Measurements from ENCODE around the gene APOL3. TPM values are rescaled to one million over a fixed set of nuclear protein-coding genes. Genes with fewer than 3 reads are reported as not detected.
"Not testable (repeated sequence)": the region's sequence is repeated elsewhere in the genome, so short reads cannot be mapped to it uniquely, and the experiment has no call there.

The APOL3 gene
- total and polyA plus RNA-seq, 2 of the 13 experiments (the other 11 are each of a cell fraction or from before 2014, with no cell fraction given), result 3.8 to 5.4 TPM

DNA sequence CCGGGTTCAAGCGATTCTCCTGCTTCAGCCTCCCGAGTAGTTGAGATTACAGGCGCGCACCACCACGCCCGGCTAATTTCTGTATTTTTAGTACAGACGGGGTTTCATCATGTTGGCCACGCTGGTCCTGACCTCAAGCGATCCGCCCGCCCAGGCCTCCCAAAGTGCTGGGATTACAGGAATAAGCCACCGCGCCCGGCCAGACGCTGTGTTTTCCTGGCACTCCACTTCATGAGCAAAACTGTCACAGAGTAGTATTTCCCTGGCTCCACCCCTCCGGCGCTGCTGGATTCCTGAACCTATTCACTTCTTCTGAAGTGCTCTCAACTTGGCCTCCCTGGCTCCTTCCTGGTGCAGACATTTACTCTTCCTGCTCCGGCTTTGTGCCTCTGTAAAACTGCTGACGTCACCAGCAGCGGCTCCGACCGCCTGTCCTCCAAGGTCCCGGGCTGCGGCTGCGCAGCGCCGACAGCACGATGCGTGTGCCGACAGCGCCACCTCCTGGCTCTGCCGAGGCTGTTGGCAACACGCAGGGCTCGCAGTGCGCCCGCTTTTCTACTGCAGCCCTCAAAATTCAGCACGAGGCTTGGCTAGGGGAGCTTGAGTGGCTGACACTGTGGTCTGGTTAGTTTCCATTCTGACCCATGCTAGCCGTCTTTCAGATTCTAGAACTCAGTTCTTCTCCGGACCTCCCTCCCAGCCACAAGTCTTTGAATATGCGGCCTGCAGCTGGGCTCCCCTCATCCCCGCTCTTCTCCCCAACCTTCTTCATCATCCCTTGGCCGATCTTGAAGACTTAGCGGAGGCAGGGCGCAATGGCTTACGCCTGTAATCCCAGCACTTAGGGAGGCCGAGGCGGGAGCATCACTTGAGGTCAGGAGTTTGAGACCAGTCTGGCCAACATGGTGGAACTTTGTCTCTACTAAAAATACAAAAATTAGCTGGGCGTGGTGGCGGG is 36.6 kb downstream of the APOL3 start (continued):
- peak; percentile 68; the same call in 1 of the 2 replicates for TF ChIP-seq ZNF766 (CRISPR knock-in tag; IDR thresholded peaks at IDR 0.05; ENCODE audit: borderline replicate concordance)
- 0 out of 2 replicates have a peak, but pooled peaks have one; percentile 50 for TF ChIP-seq ZNF235 (CRISPR knock-in tag; IDR thresholded peaks at IDR 0.05; ENCODE audit: borderline replicate concordance)
- no peak for TF ChIP-seq ZNF670 (CRISPR knock-in tag; IDR thresholded peaks at IDR 0.05; ENCODE audit: borderline replicate concordance)
- peak; percentile 71; the same call in 1 of the 2 replicates for TF ChIP-seq HOXA3 (CRISPR knock-in tag; IDR thresholded peaks at IDR 0.05)
- no peak; the same call in 1 of the 2 replicates for TF ChIP-seq MTA1 (CRISPR knock-in tag; IDR thresholded peaks at IDR 0.05; ENCODE audit: borderline replicate concordance)
- peak; percentile 95 for TF ChIP-seq ZNF460 (CRISPR knock-in tag; IDR thresholded peaks at IDR 0.05; ENCODE audit: borderline replicate concordance)
- TF ChIP-seq, protein P1, sequence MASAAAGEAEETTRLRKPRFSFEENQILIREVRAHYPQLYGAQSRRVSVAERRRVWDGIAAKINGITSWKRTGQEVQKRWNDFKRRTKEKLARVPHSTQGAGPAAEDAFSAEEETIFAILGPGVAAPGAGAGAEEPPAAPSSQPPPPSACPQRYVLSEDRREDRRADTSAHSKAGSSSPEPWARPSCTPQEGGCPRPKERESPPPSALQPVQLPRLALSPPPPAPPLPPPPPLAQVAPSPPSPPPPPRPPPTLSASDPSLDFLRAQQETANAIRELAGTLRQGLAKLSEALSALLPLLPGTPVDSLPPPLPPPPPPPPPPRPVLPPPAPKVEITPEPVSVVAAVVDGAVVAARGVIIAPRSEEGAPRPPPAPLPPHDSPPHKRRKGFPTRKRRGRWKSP (CRISPR knock-in tag; IDR thresholded peaks at IDR 0.05), result no peak; the same call in 1 of the 2 replicates
- no peak for TF ChIP-seq PAWR (CRISPR knock-in tag; IDR thresholded peaks at IDR 0.05; ENCODE audit: borderline replicate concordance)

DNA sequence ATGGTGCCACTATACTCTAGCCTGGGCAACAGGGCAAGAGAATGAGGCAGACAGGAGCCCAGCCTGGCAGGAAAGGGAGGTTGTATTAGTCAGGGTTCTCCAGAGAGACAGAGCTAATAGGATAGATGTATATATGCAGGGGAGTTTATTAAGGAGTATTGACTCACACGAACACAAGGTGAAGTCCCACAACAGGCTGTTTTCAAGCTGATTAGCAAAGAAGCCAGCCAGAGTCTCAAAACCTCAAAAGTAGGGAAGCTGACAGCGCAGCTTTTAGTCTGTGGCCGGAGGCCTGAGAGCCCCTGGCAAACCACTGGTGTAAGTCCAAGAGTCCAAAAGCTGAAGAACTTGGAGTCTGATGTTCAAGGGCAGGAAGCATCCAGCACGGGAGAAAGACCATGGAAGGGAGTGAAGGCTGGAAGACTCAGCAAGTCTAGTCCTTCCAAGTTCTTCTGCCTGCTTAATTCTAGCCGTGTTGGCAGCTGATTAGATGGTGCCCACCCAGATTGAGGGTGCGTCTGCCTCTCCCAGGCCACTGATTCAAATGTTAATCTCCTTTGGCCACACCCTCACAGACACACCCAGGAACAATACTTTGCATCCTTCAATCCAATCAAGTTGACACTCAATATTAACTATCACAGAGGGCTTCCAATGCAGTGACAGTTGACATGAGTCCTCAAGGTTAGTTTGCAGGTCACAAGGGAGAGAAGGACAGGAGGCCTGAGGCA is 39.8 kb downstream of the APOL3 start:
- CTCF ChIA-PET (ENCODE audit: low intra/inter-chr PET ratio, low total read pairs); ATAC-seq; H3K9me3 ChIP-seq (ENCODE audit: low read length); H2AFZ ChIP-seq (ENCODE audit: low read length); H3K4me3 ChIP-seq (replicated peaks in 1 of 3; ENCODE audit: insufficient read depth in 1 of 3, low read depth in 2 of 3, low read length in 3 of 3); FAIRE-seq; DNase-seq (ENCODE audit: low spot score); H3K79me2 ChIP-seq (ENCODE audit: insufficient read depth, low read length); H3K27ac ChIP-seq (ENCODE audit: extremely low read length, insufficient read depth, low read length); H3K36me3 ChIP-seq (replicated peaks in 1 of 2; ENCODE audit: control insufficient read depth in 1 of 2, insufficient read depth in 2 of 2, low read length in 2 of 2); POLR2A ChIA-PET; H3K9ac ChIP-seq (ENCODE audit: insufficient read depth, low read depth, low read length); H3K4me2 ChIP-seq (ENCODE audit: low read depth, low read length); H3K27me3 ChIP-seq (ENCODE audit: control insufficient read depth in 1 of 2, insufficient read depth in 2 of 2, low read length in 2 of 2); H4K20me1 ChIP-seq (ENCODE audit: insufficient read depth, low read length); intact Hi-C loops (cut with micrococcal nuclease; ENCODE audit: unreplicated experiment); BruUV-seq (replicated peaks): not testable (repeated sequence)
- WGBS (ENCODE audit: low lambda C conversion rate), result 21% methylated on average over 6 of the region's 6 CpGs
- in situ Hi-C loops (cut with HindIII; ENCODE audit: extremely low pct_ligation_motif_present, low pct_unique_long_range_greater_than_20kb), result loop anchor here (5.0 to 25.0 kb wide), 3 partner anchors 188 to 493 kb away; no protein-coding TSS in a partner anchor
- H3K4me1 ChIP-seq (ENCODE audit: insufficient read depth, low read length), result peaks cover 46% of the 10 kb centered on the region

Data from HepG2 (cell line).